Immature natural killer cell (primary cell): ENCODE measurements around the gene TMEM165. TPM values are rescaled to one million over a fixed set of nuclear protein-coding genes. Genes with fewer than 3 reads are reported as not detected.

Experiments used
- DNase-seq, 3 donors: peaks; one replicate each; pipeline ENCODE4 v3.0.0; 2022; ENCODE audit warnings: mixed read lengths in 1 of 3
- H3K27ac Mint-ChIP-seq, 6 donors: one replicate each; pipeline ENCODE4 v1.8.0; 2020; ENCODE audit warnings: mixed read lengths in 6 of 6, mild to moderate bottlenecking in 5 of 6, inconsistent platforms in 4 of 6, moderate library complexity in 3 of 6
- H3K27me3 Mint-ChIP-seq, 3 donors: one replicate each; pipeline ENCODE4 v1.8.0; 2020 to 2021; ENCODE audit warnings: low read depth in 3 of 3, mild to moderate bottlenecking in 3 of 3, mixed read lengths in 3 of 3, moderate library complexity in 3 of 3, inconsistent platforms in 1 of 3
- H3K36me3 Mint-ChIP-seq, 3 donors: one replicate each; pipeline ENCODE4 v1.8.0; 2020; ENCODE audit warnings: mixed read lengths in 3 of 3, inconsistent platforms in 2 of 3, mild to moderate bottlenecking in 2 of 3
- H3K4me1 Mint-ChIP-seq, 2 donors: one replicate each; pipeline ENCODE4 v1.8.0; 2020; ENCODE audit warnings: inconsistent platforms in 2 of 2, mild to moderate bottlenecking in 2 of 2, mixed read lengths in 2 of 2, moderate library complexity in 1 of 2
- H3K4me3 Mint-ChIP-seq, 5 donors: one replicate each; pipeline ENCODE4 v1.8.0; 2020; ENCODE audit warnings: mild to moderate bottlenecking in 5 of 5, mixed read lengths in 5 of 5, inconsistent platforms in 3 of 5, moderate library complexity in 3 of 5
- H3K9me3 Mint-ChIP-seq, 6 donors: one replicate each; pipeline ENCODE4 v1.8.0; 2020; ENCODE audit warnings: mild to moderate bottlenecking in 6 of 6, mixed read lengths in 6 of 6, inconsistent platforms in 4 of 6, moderate library complexity in 3 of 6
- polyA plus RNA-seq, 3 donors: library from polyadenylated mRNA; unstranded; fragments of 300-500 nt; fragmentation: Illumina TruSeq; gene quantifications; one replicate each; pipeline ENCODE4 v1.2.3, GENCODE V29; 2021

Gene TMEM165
- polyA plus RNA-seq, 3 donors from 2014 or later, result 44.2 to 50.4 (median 44.8) TPM

GRCh38 chr4:55378617-55379467 is 16.9 kb upstream of the TMEM165 start:
- Mint-ChIP-seq H3K4me1 (no peaks in the 10 kb centered on the region), H3K4me3 (no peak overlapping the region), H3K27me3 (no peaks in the 10 kb centered on the region), H3K9me3 (no peaks in the 10 kb centered on the region), H3K27ac (no peak overlapping the region), H3K36me3 (no peaks in the 10 kb centered on the region)
- DNase-seq, result no peak

- Mint-ChIP-seq H3K27ac (no peak overlapping the region), H3K9me3 (no peaks in the 10 kb centered on the region), H3K4me1 (no peaks in the 10 kb centered on the region), H3K36me3 (no peaks in the 10 kb centered on the region), H3K27me3 (no peaks in the 10 kb centered on the region), H3K4me3 (no peak overlapping the region)
- no peak for DNase-seq
Observed at GRCh38 chr4:55380576-55380975, 15.2 kb upstream of the TMEM165 start.

- Mint-ChIP-seq H3K36me3 (no peaks in the 10 kb centered on the region), H3K4me1 (no peaks in the 10 kb centered on the region), H3K27me3 (no peaks in the 10 kb centered on the region), H3K4me3 (no peak overlapping the region), H3K9me3 (no peaks in the 10 kb centered on the region), H3K27ac (no peak overlapping the region)
- no peak for DNase-seq
Observed at GRCh38 chr4:55381502-55381901, 14.3 kb upstream of the TMEM165 start.

GRCh38 chr4:55382488-55383003 is 13.2 kb upstream of the TMEM165 start:
- no peak overlapping the region for H3K4me3 Mint-ChIP-seq
- DNase-seq, result no peak
- H3K27me3 Mint-ChIP-seq, result peaks cover 0 to 3% (median 0%) of the 10 kb centered on the region in 3 donors
- no peaks in the 10 kb centered on the region for H3K4me1 Mint-ChIP-seq
- H3K36me3 Mint-ChIP-seq, result no peaks in the 10 kb centered on the region
- H3K9me3 Mint-ChIP-seq, result no peaks in the 10 kb centered on the region
- H3K27ac Mint-ChIP-seq, result peak overlapping the region in 1 of 6 donors; percentile 3

GRCh38 chr4:55385201-55385649 is 10.5 kb upstream of the TMEM165 start:
- Mint-ChIP-seq H3K9me3 (no peaks in the 10 kb centered on the region), H3K36me3 (no peaks in the 10 kb centered on the region), H3K27me3 (peaks cover 0 to 4% (median 3%) of the 10 kb centered on the region in 3 donors), H3K4me1 (no peaks in the 10 kb centered on the region), H3K27ac (no peak overlapping the region), H3K4me3 (no peak overlapping the region)
- no peak for DNase-seq

GRCh38 chr4:55386073-55386472 is 9.7 kb upstream of the TMEM165 start:
- Mint-ChIP-seq H3K27me3 (peaks cover 3 to 4% (median 3%) of the 10 kb centered on the region in 3 donors), H3K9me3 (no peaks in the 10 kb centered on the region), H3K27ac (no peak overlapping the region), H3K4me3 (no peak overlapping the region), H3K4me1 (no peaks in the 10 kb centered on the region), H3K36me3 (no peaks in the 10 kb centered on the region)
- DNase-seq, result no peak

- Mint-ChIP-seq H3K36me3 (no peaks in the 10 kb centered on the region), H3K27me3 (peaks cover 3 to 4% (median 3%) of the 10 kb centered on the region in 3 donors), H3K27ac (no peak overlapping the region), H3K4me1 (no peaks in the 10 kb centered on the region), H3K4me3 (no peak overlapping the region), H3K9me3 (no peaks in the 10 kb centered on the region)
- DNase-seq, result no peak
Observed at GRCh38 chr4:55386840-55387239, 8.9 kb upstream of the TMEM165 start.

- Mint-ChIP-seq H3K36me3 (peaks cover 0 to 3% (median 3%) of the 10 kb centered on the region in 3 donors), H3K9me3 (no peaks in the 10 kb centered on the region), H3K27ac (peak overlapping the region in 3 of 6 donors; percentile 13 to 83 (median 37)), H3K4me1 (peaks cover 31 to 38% of the 10 kb centered on the region in 2 donors), H3K4me3 (peak overlapping the region in 2 of 5 donors; percentile 52 to 77), H3K27me3 (peaks cover 6 to 14% (median 10%) of the 10 kb centered on the region in 3 donors)
- DNase-seq, result no peak
Observed at GRCh38 chr4:55393461-55394320, 2.1 kb upstream of the TMEM165 start.

- peaks cover 0 to 7% (median 3%) of the 10 kb centered on the region in 3 donors for H3K36me3 Mint-ChIP-seq
- peaks cover 5 to 14% (median 10%) of the 10 kb centered on the region in 3 donors for H3K27me3 Mint-ChIP-seq
- no peaks in the 10 kb centered on the region for H3K9me3 Mint-ChIP-seq
- DNase-seq, result no peak
- peak overlapping the region; percentile 93 to 98 (median 98) for H3K27ac Mint-ChIP-seq
- peaks cover 39 to 51% of the 10 kb centered on the region in 2 donors for H3K4me1 Mint-ChIP-seq
- H3K4me3 Mint-ChIP-seq, result peak overlapping the region; percentile 91 to 98 (median 96)
Observed at GRCh38 chr4:55395218-55395528, 584 bp upstream of the TMEM165 start.

GRCh38 chr4:55396308-55397125 is 760 bp downstream of the TMEM165 start:
- Mint-ChIP-seq H3K4me3 (peak overlapping the region; percentile 91 to 98 (median 96)), H3K4me1 (peaks cover 50 to 63% of the 10 kb centered on the region in 2 donors), H3K27me3 (peaks cover 5 to 14% (median 7%) of the 10 kb centered on the region in 3 donors)

GRCh38 chr4:55397126-55397436 is 1.3 kb downstream of the TMEM165 start:
- no peak for DNase-seq
- Mint-ChIP-seq H3K4me1 (peaks cover 50 to 63% of the 10 kb centered on the region in 2 donors), H3K9me3 (no peaks in the 10 kb centered on the region), H3K4me3 (peak overlapping the region; percentile 82 to 91 (median 89)), H3K27ac (peak overlapping the region; percentile 54 to 88 (median 77)), H3K36me3 (peaks cover 0 to 7% (median 3%) of the 10 kb centered on the region in 3 donors), H3K27me3 (peaks cover 5 to 14% (median 7%) of the 10 kb centered on the region in 3 donors)

More at GRCh38 chr4:55396308-55397125, 760 bp downstream of the TMEM165 start:
- H3K27ac Mint-ChIP-seq, result peak overlapping the region; percentile 74 to 98 (median 86)
- DNase-seq, result peak in 2 of 3 donors; percentile 3 to 43
- peaks cover 0 to 7% (median 3%) of the 10 kb centered on the region in 3 donors for H3K36me3 Mint-ChIP-seq
- no peaks in the 10 kb centered on the region for H3K9me3 Mint-ChIP-seq

- Mint-ChIP-seq H3K27me3 (peaks cover 5 to 14% (median 7%) of the 10 kb centered on the region in 3 donors), H3K4me1 (peaks cover 50 to 63% of the 10 kb centered on the region in 2 donors), H3K27ac (peak overlapping the region; percentile 52 to 88 (median 72)), H3K36me3 (peaks cover 0 to 7% (median 3%) of the 10 kb centered on the region in 3 donors), H3K9me3 (no peaks in the 10 kb centered on the region), H3K4me3 (peak overlapping the region; percentile 82 to 91 (median 89))
- no peak for DNase-seq
Observed at GRCh38 chr4:55397520-55398321, 2.0 kb downstream of the TMEM165 start.
